Measurements from ENCODE around the gene KCNT2. TPM values are rescaled to one million over a fixed set of nuclear protein-coding genes. Genes with fewer than 3 reads are reported as not detected.

Gene KCNT2
- total and polyA plus RNA-seq, 2 of the 8 experiments (the other 6 are each of a cell fraction or from before 2014, with no cell fraction given) = 2.3 to 10.2 TPM

DNA sequence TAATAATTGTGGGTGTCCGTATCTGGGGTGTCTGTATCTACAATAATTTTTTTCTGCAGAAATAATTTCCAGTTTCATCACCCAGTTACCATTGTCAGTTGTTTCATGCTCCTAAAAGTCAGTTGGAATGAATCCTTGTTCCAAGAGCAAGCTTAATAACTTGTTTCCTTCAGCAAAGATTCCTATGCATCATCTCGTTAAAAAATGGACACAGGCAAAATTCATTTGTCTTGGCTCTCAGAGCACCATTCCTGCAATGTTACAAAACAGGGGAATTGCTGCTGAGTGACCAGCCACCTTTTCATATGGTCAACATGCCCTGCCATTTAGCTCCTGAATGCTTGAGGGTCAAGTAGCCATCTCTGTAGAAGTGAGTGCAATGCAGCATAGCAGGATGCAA lies 393.4 kb downstream of the KCNT2 start:
- no peak overlapping the region for H3K4me3 ChIP-seq (ENCODE audit: extremely low read depth in 1 of 4, insufficient read depth in 2 of 4, low read depth in 3 of 4, low read length in 4 of 4)
- H2BK12ac ChIP-seq (ENCODE audit: low read depth, low read length) = peak overlapping the region; percentile 90; the same call in 1 of the 2 replicates
- H3K36me3 ChIP-seq (ENCODE audit: control insufficient read depth in 2 of 4, insufficient read depth in 4 of 4, low read length in 3 of 4) = no peaks in the 10 kb centered on the region
- no peaks in the 10 kb centered on the region for H3K9me3 ChIP-seq (ENCODE audit: insufficient read depth in 2 of 2, low read depth in 1 of 2, low read length in 1 of 2)
- peak overlapping the region; percentile 79; the same call in 1 of the 2 replicates for H2BK5ac ChIP-seq (ENCODE audit: low read depth, low read length)
- H2AFZ ChIP-seq (ENCODE audit: low read length) = peak overlapping the region; percentile 89
- WGBS, 2 experiments (ENCODE audit: extremely low coverage in 1 of 2, insufficient coverage in 1 of 2, insufficient read length in 1 of 2, insufficient replicate concordance in 2 of 2, low coverage in 1 of 2, low lambda C conversion rate in 2 of 2, missing lambda C conversion rate in 1 of 2) = 91% methylated on average over 2 of the region's 2 CpGs; no CpG with 5 or more reads in 1 of the 2 experiments
- no peaks in the 10 kb centered on the region for H3K27me3 ChIP-seq (replicated peaks in 1 of 4; ENCODE audit: control insufficient read depth in 3 of 4, extremely low read depth in 1 of 4, insufficient read depth in 3 of 4, low read length in 3 of 4)
- H3K9ac ChIP-seq (replicated peaks in 1 of 4; ENCODE audit: extremely low read depth in 1 of 4, low read depth in 3 of 4, low read length in 3 of 4) = no peak overlapping the region
- no peaks in the 10 kb centered on the region for H3K23me2 ChIP-seq (ENCODE audit: low read depth, low read length)
- DNase-seq (ENCODE audit: low read depth in 1 of 2, low spot score in 2 of 2) (no peak), FAIRE-seq (no peak)
- no peak overlapping the region for H3K4me2 ChIP-seq (ENCODE audit: insufficient read depth in 1 of 2, low read depth in 2 of 2, low read length in 2 of 2)
- H2BK15ac ChIP-seq (ENCODE audit: low read length) = no peak overlapping the region
- H3K18ac ChIP-seq (ENCODE audit: extremely low read depth, low read length) = no peak overlapping the region; the same call in 1 of the 2 replicates
- no peak overlapping the region for H2BK20ac ChIP-seq (ENCODE audit: low read length)
- no peak overlapping the region for H2BK120ac ChIP-seq (replicated peaks; ENCODE audit: low read depth, low read length)
- H3K79me1 ChIP-seq (ENCODE audit: low read depth, low read length) = no peaks in the 10 kb centered on the region
- peaks cover 0 to 3% (median 0%) of the 10 kb centered on the region in 4 experiments; a peak in 1 of 7 replicates for H3K4me1 ChIP-seq (replicated peaks in 1 of 4; ENCODE audit: control insufficient read depth in 3 of 4, insufficient read depth in 4 of 4, low read length in 3 of 4)
- CTCF ChIA-PET (ENCODE audit: partially characterized antibody) = interaction anchor here (0.6 to 1.4 kb wide), 2 partner anchors 17 to 36 kb away, joined by 3 to 4 read pairs; no protein-coding TSS in a partner anchor
- H3K56ac ChIP-seq (replicated peaks; ENCODE audit: insufficient read length, low read depth, low read length) = no peak overlapping the region
- no peak overlapping the region for H3K27ac ChIP-seq (ENCODE audit: low read depth, low read length)
- POLR2A ChIA-PET (ENCODE audit: partially characterized antibody) = interaction anchor here (0.6 to 0.7 kb wide), 2 partner anchors 311 to 367 kb away, joined by 3 to 4 read pairs; no protein-coding TSS in a partner anchor
- H3K14ac ChIP-seq (ENCODE audit: insufficient read length) = no peak overlapping the region
- no peak overlapping the region for H3K4ac ChIP-seq (replicated peaks; ENCODE audit: insufficient read length, low read depth, low read length)
- no peak overlapping the region for H3K23ac ChIP-seq (ENCODE audit: insufficient read length)
- no peak overlapping the region for H2AK5ac ChIP-seq (ENCODE audit: low read depth, low read length)
- no peaks in the 10 kb centered on the region for H4K20me1 ChIP-seq (replicated peaks in 1 of 2; ENCODE audit: control insufficient read depth in 1 of 2, insufficient read depth in 2 of 2, low read length in 2 of 2)
- H4K8ac ChIP-seq (ENCODE audit: extremely low read depth, insufficient read depth, low read length) = no peak overlapping the region
- H4K5ac ChIP-seq (ENCODE audit: insufficient read length, low read depth, low read length) = no peak overlapping the region
- H3K79me2 ChIP-seq (ENCODE audit: control insufficient read depth in 1 of 2, insufficient read depth in 2 of 2, low read length in 2 of 2) = no peaks in the 10 kb centered on the region
- no peak overlapping the region for H4K91ac ChIP-seq (replicated peaks; ENCODE audit: insufficient read length, low read length)
- TF ChIP-seq RBBP5 (IDR thresholded peaks at IDR 0.05; ENCODE audit: borderline replicate concordance, low read depth, low read length) = no peak
- no peak for TF ChIP-seq CEBPB (IDR thresholded peaks at IDR 0.05; ENCODE audit: low read depth, low read length)
- TF ChIP-seq NRF1 (IDR thresholded peaks at IDR 0.05; ENCODE audit: low read depth, low read length) = no peak
- no peak for TF ChIP-seq ZNF274 (IDR thresholded peaks at IDR 0.05; ENCODE audit: borderline replicate concordance, extremely low read depth, low read length)
- TF ChIP-seq CTBP2 (IDR thresholded peaks at IDR 0.05; ENCODE audit: borderline replicate concordance, insufficient read depth, insufficient read length, low read length) = no peak
- TF ChIP-seq SUZ12 (IDR thresholded peaks at IDR 0.05; ENCODE audit: low read length) = no peak
- TF ChIP-seq, protein P1, sequence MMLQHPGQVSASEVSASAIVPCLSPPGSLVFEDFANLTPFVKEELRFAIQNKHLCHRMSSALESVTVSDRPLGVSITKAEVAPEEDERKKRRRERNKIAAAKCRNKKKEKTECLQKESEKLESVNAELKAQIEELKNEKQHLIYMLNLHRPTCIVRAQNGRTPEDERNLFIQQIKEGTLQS (IDR thresholded peaks at IDR 0.05; ENCODE audit: insufficient read depth, low read depth, low read length) = no peak
- TF ChIP-seq EZH2 (IDR thresholded peaks at IDR 0.05; ENCODE audit: low read depth, low read length, severe bottlenecking) = no peak
- TF ChIP-seq KDM5A (IDR thresholded peaks at IDR 0.05; ENCODE audit: low read length) = no peak
- TF ChIP-seq CHD1 (IDR thresholded peaks at IDR 0.05; ENCODE audit: low read depth, low read length) = no peak
- no peak for TF ChIP-seq SP2 (IDR thresholded peaks at IDR 0.05; ENCODE audit: low read length)
- no peak for TF ChIP-seq CBX8 (IDR thresholded peaks at IDR 0.05; ENCODE audit: borderline replicate concordance, low read depth, low read length)
- no peak for TF ChIP-seq RAD21 (IDR thresholded peaks at IDR 0.05 in 1 of 2, conservative IDR thresholded peaks at IDR 0.05 in 1 of 2; ENCODE audit: low read depth in 2 of 2, low read length in 2 of 2)

Measured in H1 (cell line).